A673 (cell line): ENCODE results near the gene SEMA4A.

Experiments used
- CTCF ChIP-seq: fragments of 300-800, 200-600 bp; sonication (generic); conservative IDR thresholded peaks from 2 replicates; pipeline ENCODE4 v1.5.1; 2017; ENCODE audit warnings: low read depth, mild to moderate bottlenecking, antibody characterized with exemption, low read length, moderate library complexity, mixed read lengths
- EZH2 ChIP-seq: fragments of 200-600 bp; sonication (generic); IDR thresholded peaks from 2 replicates; pipeline ENCODE4 v1.6.1; 2017; ENCODE audit warnings: borderline replicate concordance, low read depth, mild to moderate bottlenecking, mixed read lengths, antibody characterized with exemption, low read length; ENCODE audit not compliant: poor library complexity, severe bottlenecking

GRCh38 chr1:156194300-156194652 lies 40.9 kb downstream of the SEMA4A start:
- no peak for TF ChIP-seq CTCF
- TF ChIP-seq EZH2: no peak
